ENCODE measurements around the gene FTCD.

FTCD gene

DNA sequence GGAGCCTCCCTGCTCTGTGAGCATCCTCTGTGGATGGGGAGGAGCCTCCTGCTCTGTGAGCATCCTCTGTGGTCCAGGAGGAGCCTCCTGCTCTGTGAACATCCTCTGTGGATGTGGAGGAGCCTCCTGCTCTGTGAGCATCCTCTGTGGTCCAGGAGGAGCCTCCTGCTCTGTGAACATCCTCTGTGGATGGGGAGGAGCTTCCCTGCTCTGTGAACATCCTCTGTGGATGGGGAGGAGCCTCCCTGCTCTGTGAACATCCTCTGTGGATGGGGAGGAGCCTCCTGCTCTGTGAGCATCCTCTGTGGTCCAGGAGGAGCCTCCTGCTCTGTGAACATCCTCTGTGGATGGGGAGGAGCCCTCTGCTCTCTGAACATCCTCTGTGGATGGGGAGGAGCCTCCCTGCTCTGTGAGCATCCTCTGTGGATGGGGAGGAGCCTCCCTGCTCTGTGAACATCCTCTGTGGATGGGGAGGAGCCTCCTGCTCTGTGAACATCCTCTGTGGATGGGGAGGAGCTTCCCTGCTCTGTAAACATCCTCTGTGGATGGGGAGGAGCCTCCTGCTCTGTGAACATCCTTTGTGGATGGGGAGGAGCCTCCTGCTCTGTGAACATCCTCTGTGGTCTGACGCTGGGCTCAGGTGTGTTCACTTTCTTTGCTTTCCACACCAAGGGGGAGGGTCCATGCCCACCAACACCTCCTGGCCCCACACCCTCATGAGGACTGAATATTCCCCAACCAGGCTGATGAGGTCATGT, 15.2 kb upstream of the FTCD start:
- DNase-seq = peak; percentile 57

DNA sequence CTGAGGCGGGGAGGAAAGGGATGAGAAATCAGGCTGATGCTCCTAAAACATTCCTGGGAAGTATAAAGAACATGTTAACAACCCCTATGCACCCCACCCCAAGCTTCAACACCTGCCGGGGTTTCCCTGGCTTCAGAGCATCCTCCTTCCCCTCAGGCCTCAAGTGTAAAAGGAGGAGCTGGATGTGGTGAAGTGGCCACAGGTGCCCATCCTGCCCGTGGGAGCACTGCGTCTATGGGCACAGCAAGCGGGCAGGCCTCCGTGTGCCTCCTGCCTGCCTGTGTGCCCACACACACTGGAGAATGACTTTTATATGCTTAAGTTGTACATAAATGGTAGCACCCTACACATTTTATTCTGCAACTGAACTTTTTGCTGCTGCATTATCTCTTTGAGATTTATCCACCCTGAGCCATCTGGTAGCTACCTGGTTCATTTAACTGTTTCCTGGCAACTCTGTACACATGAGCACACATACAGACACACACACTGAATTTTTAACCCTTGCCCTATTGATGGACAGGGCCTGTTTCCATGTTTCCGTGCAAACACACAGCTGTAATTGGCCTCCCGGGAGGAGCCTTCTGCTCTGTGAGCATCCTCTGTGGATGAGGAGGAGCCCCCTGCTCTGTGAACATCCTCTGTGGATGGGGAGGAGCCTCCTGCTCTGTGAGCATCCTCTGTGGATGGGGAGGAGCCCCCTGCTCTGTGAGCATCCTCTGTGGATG, 13.4 kb upstream of the FTCD start:
- DNase-seq = no peak

DNA sequence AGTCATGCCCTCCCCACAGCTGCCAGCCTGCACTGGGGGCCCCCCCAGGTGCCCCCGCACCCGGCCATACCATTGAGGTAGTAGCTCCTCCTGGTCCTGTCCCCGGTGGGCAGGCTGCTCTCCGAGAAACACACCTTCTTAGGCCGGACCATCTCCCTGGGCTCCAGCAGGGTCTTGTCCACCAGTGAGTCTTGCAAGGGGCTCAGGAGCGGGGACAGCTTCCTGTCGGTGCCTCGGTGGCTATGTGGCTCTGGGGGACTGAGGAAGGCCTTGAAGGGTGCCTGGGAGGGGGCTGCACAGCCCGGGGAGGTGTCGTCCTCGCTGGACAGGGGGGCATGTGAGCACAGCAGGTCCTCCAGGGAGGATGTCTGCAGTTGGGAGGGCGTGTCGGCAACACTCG, 12.9 kb upstream of the FTCD start:
- DNase-seq = no peak

DNA sequence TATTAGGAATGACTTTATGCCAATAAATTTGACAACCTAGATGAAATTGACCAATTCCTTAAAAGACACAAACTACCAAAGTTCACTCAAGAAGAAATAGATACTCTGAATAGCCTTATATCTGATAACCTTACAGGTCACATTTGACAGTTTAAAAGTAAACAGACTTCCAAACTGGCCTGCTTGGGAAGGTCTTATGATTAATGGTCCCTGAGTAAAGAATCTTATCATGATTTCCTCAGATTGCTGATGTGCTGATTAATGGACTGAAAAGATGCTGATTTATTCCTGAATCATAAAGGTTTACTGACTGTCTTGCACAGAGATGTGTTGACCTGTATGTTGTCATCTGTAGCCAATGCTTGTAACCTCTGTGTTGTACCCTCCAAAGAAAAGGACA, 9.7 kb upstream of the FTCD start:
- no peak for DNase-seq

DNA sequence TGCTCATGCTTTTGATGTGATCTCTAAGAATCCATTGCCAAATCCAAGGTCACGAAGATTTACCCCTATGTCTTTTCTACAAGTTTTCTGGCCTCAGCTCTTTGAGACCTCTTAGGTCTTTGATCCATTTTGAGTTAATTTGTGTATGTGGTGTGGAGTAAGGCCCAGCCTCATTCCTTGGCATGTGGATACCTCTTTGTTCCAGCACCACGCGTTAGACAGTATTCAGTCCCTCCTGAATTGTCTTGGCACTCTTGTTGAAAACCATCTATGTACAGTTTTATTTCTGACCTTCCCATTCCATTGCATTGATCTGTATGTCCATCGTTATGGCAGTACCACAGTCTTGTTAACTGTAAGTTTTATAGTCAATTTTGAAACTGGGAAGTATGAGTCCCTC, 8.0 kb upstream of the FTCD start:
- DNase-seq = no peak

DNA sequence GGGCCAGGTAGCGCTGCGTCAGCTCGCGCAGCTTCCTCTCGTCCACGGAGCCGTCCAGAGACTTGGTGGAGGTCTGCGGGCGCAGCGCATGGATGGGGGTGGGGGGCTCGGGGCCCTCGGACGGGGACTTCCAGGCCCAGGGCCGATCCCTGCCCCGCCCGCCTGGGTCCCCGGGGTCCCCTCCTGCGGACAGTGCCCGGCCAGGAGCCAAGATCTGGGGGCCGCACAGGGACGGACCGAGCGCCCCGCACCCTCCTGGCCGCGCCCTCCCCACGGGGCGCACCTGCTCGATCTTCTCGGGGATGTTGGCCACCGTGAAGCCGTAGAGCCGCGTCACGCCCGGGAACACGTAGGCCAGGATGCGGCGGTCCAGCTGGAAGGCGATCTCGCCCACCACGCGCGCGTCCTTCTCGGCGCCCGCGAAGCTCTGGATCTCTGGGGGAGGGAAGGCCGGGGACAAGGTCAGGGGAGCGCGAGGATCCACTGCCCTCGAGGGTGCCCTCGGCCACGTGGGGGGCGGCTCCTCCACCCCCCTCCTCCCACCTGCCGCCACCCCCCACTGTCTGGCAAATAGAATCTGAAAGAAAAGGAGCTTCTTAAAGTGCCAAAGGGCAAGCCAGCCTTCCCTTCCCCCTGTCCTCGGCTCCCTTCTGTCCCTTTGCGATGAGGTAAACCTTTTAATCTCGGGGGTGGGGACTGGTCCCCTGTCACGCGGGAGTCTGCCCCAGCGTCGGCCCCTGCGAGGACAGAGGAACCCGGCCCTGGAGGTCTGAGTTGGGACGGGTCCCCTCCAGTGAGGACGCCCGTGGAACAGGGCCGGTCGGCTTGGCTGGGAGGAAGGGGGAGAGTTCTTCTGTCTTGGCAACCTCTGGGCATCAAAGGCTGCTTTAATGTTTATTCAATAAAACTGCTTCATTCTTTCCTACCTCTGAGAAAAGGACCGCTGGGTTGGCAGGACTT, 6.5 kb upstream of the FTCD start:
- no peak for DNase-seq

DNA sequence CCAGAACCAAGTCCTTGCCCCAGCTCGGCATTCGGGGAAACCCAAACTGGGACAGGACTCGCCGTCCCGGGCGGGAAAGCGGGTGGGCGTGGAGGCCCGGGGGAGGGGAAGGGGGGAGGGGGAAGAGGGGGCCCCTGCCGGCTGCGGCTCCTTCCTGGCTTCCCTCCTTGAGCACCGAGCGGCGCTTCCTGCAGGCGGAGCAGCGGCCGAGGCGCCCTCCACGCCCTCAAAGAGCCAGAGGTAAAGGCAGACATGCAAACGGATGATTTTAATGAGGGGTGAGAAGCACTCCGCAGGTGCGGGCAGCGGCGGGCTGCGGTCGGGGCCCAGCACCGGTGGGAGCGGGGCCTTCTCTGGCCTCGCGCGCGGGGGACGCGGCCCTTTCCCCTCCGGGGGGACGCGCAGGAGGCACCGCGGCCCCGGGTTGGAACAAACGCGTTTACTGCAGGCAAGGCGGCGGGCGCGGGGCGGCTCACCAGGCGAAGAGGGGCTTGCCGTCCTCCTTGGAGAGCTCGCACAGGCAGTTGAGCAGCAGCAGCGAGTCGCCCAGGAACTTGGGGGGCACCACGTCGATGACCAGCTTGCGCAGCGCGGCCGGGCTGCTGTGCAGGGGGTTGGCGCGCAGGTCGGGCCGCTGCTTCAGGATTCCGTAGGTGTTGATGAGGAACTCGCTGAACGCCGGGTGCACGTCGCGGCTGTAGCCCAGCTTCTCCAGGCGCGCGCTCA, 5.7 kb upstream of the FTCD start:
- no peak for DNase-seq

DNA sequence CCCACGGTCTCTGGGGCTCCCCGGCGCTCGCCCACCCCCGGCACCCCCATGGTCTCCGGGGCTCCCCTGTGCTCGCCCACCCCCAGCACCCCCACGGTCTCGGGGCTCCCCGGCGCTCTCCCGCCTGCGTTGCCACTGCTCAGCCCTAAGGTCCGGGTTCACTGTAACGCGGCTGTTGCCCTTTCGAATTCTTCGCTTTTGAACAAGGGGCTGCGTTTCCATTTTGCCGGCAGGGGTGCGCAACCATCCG, 5.2 kb upstream of the FTCD start:
- no peak for DNase-seq

DNA sequence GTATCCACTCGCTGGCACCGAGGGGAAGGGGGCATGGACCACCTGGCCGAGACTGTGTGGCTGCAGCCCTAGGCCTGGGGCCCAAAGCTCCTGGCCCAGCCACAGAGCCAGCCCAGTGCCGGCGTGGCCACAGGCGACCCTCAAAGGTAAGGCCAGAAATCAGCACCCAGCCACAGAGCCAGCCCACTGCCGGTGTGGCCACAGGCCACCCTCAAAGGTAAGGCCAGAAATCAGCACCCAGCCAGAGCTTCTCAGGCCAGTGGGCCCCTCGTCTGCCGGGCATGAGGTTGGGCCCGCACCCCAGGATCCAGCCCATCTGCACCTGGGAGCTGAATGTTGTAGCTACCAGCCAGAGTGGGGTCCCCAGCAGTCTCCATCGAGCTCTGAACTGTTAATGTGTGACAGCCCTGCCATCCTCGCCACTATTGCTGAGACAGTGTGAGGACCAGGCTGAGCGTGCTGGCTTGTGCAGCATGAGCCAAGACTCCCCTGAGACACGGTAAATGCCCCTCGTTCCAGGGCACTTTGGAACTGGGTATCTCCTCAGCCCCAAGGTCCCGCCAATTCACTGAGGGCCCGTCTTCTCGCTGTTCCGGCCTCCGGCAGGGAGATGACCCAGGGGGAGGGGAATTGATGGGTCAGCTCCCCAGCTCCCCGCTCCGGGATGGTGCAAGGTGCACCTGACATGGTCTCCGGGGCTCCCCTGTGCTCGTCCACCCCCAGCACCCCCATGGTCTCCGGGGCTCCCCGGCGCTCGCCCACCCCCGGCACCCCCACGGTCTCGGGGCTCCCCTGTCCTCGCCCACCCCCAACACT, 4.7 kb upstream of the FTCD start:
- DNase-seq = no peak

DNA sequence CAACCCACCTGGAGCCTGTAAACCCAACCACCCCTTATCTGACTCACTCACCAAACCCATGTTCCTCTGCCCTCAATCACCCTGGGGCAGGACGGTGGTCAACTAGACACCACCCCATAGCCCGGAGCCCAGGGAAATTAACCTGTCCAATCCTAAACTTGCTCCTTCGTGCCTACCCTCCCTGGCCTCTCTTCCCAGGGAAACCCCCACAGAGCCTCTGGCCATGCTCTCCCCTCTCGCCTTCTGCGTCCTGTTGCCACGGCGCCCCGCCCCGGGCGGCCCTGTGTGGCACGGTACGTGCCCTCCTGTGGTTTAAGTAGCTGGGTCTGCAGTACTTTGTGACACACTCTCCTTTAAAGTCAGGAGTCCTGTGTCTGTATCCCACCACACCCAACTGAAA, 4.0 kb upstream of the FTCD start:
- no peak for DNase-seq

DNA sequence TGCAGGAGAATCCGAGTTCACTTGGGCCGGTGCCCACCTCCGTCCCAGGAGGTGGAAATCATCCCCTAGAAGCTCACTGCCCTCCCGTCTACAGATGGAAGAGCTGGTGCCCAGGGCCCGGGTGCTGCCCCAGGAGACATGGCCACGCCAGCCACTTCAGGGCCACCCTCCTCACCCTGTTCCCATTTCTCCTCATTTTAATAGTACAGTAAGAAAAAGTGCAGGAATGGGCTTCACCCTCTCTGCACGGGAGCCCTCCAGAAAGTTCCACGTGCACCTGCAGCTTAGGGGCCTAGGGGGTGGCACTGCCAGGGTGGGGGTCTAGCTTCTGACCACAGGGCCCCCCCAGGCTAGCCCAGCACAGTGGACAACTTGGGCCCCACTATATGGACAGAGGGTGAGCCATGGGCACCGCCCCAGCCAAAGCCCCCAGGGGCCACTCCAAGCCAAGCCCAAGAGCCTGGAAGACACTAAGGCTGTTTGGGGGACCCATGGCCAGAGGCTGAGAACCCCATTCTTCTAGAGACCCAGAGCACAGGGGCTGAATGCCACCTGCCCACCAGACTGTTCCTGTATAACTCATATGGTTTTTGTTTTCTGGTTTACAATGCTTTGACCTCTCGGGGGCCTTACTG, 3.4 kb upstream of the FTCD start:
- no peak for DNase-seq

DNA sequence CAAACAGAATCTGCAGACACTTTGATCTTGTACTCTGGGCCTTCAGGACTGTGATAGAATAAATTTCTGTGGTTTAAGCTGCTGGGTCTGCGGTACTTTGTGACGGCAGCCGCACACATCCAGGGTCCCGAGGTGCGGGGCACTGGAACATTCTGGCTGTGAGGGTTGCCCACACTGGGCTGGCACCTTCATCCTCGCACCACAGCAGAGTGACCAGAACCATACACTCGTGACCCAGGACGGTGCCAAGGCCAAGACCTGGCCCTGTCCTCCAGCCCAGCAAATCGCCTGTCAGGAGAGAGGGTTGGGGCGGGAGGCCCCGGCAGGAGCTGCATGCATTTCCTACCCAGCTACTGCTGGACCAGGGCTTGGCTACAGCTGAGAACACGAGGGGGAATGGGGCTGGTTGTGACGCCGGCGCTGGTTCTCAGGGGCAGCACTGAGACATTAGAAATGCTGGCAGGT, 2.6 kb upstream of the FTCD start:
- DNase-seq = no peak

DNA sequence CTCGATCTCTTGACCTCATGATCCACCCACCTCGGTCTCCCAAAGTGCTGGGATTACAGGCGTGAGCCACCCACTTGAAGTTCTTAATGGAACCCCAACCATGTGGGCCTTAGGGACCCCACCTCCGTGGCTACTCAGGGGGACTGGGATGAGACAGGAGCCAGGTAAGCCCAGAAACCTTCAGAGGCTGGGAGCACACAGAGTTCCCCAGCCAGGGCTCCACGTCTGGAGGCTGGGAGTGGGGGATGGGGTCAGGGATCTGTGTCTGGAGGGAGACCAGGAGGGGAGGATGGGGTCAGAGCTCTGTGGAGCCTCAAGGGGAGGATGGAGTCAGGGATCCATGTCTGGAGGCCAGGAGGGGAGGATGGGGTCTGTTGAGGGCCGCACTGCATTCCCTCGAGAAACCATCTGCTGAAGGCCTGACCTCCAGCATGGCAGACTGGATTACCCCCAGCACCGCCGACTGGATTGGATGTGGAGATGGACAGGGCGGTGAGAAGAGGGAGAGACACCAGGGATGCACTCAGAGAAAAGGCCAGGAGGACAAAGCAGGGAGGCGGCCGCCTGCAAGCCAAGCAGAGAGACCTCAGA, 2.1 kb upstream of the FTCD start:
- no peak for DNase-seq

DNA sequence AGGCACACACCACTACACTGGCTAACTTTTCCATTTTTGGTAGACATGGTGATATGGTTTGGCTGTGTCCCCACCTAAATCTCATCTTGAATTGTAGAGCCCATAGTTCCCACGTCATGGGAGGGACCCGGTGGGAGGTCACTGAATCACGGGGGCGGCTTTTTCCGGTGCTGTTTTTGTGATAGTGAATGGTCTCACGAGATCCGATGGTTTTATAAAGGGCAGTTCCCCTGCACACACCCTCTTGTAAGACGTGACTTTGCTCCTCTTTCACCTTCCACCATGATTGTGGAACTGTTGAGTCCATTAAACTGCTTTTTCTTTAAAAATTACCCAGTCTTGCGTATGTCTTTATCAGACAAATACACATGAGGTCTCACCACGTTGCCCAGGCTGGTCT, 1.3 kb upstream of the FTCD start:
- DNase-seq = no peak

DNA sequence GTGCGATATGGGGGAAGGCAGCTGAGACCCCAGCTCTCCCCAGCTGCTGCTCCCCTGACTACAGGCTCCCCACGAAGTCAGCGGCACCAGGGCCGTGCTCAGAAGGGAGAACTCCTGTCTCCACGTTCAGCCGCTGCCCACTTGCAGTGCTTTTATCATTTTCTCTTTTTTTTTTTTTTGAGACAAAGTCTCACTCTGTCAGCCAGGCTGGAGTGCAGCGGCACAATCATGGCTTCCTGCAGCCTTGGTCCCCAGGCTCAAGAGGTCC, 933 bp upstream of the FTCD start:
- no peak for DNase-seq

DNA sequence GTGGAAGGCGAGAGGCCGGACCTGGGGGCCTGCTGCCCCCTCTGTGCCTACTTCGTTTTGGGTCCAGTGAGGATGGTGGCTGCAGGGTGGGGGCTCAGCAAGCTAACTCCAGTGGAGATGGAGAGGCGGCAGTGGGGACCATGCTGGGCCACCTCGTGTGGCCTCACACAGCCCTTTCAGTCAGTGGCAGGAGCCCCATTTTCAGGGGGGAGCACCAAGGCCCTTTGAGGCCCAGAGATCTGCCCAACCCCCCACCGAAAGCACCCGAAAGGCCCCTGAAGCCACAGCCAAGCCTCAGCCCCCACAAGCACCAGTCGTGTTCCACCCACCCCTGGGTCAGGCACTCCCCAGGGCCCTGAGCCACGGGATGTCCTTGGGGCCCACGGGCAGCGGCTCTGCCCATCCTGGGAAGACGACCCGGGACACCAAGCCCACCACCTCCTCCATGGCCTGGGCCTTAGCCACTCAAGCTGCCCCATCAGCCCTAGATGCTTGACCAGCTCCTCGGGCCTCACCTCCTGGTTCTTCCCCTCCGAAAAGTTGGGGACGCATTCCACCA, 345 bp downstream of the FTCD start:
- DNase-seq = no peak

DNA sequence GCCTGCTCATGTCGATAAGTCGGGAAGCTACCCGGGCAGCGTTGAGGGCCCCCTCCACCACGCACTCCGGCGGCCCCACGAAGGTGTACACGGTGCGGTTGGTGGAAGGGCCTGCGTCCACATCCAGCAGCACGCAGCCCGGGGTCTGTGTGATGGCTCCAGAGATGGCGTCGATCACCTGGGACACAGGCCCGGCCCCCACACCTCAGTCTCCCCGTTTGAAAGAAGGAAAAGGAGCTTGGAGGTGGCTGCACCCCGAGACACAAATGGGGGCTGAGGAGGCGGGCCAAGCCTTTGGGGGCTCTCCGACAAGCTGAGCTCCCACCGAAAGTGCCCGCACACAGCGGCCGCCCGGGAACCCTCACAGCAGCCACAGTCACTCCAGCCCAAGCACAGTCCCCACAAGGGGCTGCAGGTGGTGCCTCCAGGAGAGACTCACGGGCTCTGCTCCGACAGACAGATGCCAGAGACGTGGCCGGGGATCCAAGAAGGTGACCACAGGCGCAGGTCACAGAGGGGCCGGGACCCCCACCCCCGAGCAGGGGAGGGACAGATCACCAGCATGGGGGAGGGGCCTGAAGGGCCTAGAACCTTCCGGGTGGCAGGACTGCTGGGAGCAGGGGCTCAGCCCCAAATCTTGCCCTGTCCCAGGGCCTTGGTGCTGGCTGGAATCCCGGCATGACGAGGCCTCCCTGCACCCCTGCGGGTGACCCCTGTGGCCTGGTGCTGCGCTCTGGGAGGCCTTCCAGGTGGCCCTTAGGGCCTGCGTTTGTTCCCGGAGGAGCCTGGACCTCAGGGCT, 1.0 kb downstream of the FTCD start:
- no peak for DNase-seq

DNA sequence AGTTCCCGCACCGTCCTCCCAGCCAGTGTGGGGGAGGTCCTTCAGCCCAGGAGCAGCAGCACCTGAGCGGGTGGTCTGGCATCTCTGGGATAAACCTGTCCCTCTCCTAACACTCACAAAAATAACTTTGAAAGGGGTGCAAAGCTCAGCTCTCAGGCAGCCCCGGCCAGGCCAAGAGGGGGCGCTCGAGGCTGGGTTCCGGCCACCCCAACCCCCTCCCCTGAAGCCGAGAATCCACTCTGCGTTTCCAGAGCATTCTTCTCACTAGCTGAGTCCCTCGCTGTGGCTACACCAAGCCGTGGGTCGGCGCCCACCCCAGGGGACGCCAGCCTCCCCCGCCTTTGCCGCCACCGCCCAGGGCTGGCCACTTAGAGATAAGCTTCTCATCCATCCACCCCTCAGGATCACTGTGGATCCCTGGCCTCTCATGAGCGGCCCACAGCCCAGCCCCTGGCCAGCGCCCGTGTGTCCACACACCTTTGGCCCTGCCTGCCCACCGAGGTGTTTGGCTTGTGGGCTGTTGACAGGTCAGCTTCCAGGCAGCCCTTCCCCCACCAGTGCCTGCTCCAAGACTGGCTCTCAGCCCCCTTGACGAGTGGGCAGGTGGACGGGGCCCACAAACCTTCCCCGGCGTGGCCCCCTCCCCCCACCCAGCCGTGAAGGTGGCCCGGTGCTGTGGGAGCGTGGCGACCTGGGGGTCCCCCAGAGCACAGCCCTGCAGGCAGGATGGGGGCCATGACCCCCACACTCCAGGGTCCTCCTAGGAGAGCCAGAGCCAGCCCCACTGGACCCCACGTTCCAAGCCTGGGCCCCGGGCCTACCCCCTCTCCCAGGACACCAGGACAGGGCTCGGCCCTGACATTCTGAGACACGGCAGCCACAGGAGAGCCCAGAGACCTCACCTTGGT, 1.9 kb downstream of the FTCD start:
- peak; percentile 59 for DNase-seq

DNA sequence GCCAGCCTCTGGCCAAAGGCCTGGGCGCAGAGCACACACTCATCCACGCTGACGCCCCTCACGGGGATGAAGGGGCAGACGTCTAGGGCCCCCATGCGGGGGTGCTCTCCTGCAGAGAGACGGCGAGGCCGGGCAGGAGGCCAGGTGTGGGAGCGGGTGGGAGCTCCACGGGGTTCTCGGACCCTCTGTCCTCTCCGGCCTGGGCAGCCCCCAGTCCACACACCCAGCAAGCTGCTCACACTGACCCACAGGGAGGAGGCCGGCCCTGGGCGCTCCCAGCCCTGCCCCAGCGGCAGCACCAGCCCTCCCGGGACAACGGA, 2.5 kb downstream of the FTCD start:
- DNase-seq = no peak

All from CD4-positive, alpha-beta T cell treated with Interleukin-6 for 4 hours (primary cell).